Stimulated activated CD4-positive, alpha-beta T cell treated with anti-CD3 and anti-CD28 coated beads, Interleukin-2, amount 100 ng/mL, for 48 hours (primary cell): Measurements from ENCODE around the gene PPP1R9A.

Experiments
- DNase-seq, 2 donors: peaks; one replicate each; pipeline ENCODE4 v3.0.0-alpha.2; 2020

Gene PPP1R9A

GRCh38 chr7:95269640-95270039, 362.2 kb downstream of the PPP1R9A start:
- no peak for DNase-seq

- no peak for DNase-seq
Observed at GRCh38 chr7:95276114-95276513, 368.7 kb downstream of the PPP1R9A start.

GRCh38 chr7:95279417-95279816, 372.0 kb downstream of the PPP1R9A start:
- no peak for DNase-seq

GRCh38 chr7:95286096-95286495, 378.7 kb downstream of the PPP1R9A start:
- DNase-seq: no peak

GRCh38 chr7:95290166-95290830, 382.9 kb downstream of the PPP1R9A start:
- DNase-seq: no peak

GRCh38 chr7:95295397-95295796, 388.0 kb downstream of the PPP1R9A start:
- DNase-seq: no peak

- DNase-seq: no peak
Observed at GRCh38 chr7:95296456-95296855, 389.1 kb downstream of the PPP1R9A start.

- no peak for DNase-seq
Observed at GRCh38 chr7:95297041-95297440, 389.6 kb downstream of the PPP1R9A start.

- no peak for DNase-seq
Observed at GRCh38 chr7:95298091-95298490, 390.7 kb downstream of the PPP1R9A start.

GRCh38 chr7:95303013-95303905, 395.9 kb downstream of the PPP1R9A start:
- no peak for DNase-seq

GRCh38 chr7:95304990-95305389, 397.6 kb downstream of the PPP1R9A start:
- no peak for DNase-seq

GRCh38 chr7:95309951-95310350, 402.6 kb downstream of the PPP1R9A start:
- no peak for DNase-seq

- no peak for DNase-seq
Observed at GRCh38 chr7:95311389-95311788, 404.0 kb downstream of the PPP1R9A start.

- DNase-seq: no peak
Observed at GRCh38 chr7:95312561-95312960, 405.2 kb downstream of the PPP1R9A start.

GRCh38 chr7:95316588-95316987, 409.2 kb downstream of the PPP1R9A start:
- DNase-seq: no peak

GRCh38 chr7:95317546-95317945, 410.2 kb downstream of the PPP1R9A start:
- DNase-seq: no peak

- no peak for DNase-seq
Observed at GRCh38 chr7:95317966-95318365, 410.6 kb downstream of the PPP1R9A start.

GRCh38 chr7:95318501-95319100, 411.2 kb downstream of the PPP1R9A start:
- no peak for DNase-seq

- DNase-seq: no peak
Observed at GRCh38 chr7:95319570-95319969, 412.2 kb downstream of the PPP1R9A start.

GRCh38 chr7:95320651-95321050, 413.3 kb downstream of the PPP1R9A start:
- DNase-seq: no peak

GRCh38 chr7:95321720-95322119, 414.3 kb downstream of the PPP1R9A start:
- no peak for DNase-seq

GRCh38 chr7:95322396-95322795, 415.0 kb downstream of the PPP1R9A start:
- DNase-seq: no peak

- no peak for DNase-seq
Observed at GRCh38 chr7:95322854-95323253, 415.5 kb downstream of the PPP1R9A start.
